ENCODE results near the gene PLTP. TPM values are rescaled to one million over a fixed set of nuclear protein-coding genes. Genes with fewer than 3 reads are reported as not detected.

Gene PLTP
- total RNA-seq, result 1 to 10 TPM in 3 of 5 donors, under 1 TPM in 1, not detected in 1; 0.35 to 1.7 (median 1.4) TPM
- 0.57 TPM for total RNA-seq (2013)
- total RNA-seq, result 0.12 to 3.6 (median 0.50) reads per million in 29 experiments

- Mint-ChIP-seq H3K4me1 (peaks cover 9 to 21% (median 18%) of the 10 kb centered on the region in 3 donors), H3K36me3 (no peaks in the 10 kb centered on the region), H3K4me3 (peak within 1 kb of the TSS; percentile 56 to 79 (median 77)), H3K27me3 (peaks cover 18 to 22% of the 10 kb centered on the region in 2 donors), H3K27ac (no peak within 1 kb of the TSS), H3K9me3 (no peaks in the 10 kb centered on the region)
- Histone ChIP-seq H3K4me3 (ENCODE audit: control insufficient read depth in 1 of 2, extremely low read depth in 1 of 2, low read length in 1 of 2) (peak within 1 kb of the TSS; percentile 46 to 52), H3K27ac (ENCODE audit: low read length) (no peak within 1 kb of the TSS), H3K27me3 (replicated peaks in 1 of 2; ENCODE audit: control insufficient read depth in 2 of 2, extremely low read depth in 1 of 2, insufficient read depth in 2 of 2, low read length in 1 of 2) (peaks cover 0 to 51% of the 10 kb centered on the region in 2 experiments), H3K4me1 (ENCODE audit: control insufficient read depth in 1 of 2, extremely low read depth in 1 of 2, insufficient read depth in 2 of 2, low read length in 2 of 2) (peaks cover 4 to 21% of the 10 kb centered on the region in 2 experiments), H3K36me3 (ENCODE audit: control insufficient read depth in 2 of 2, extremely low read depth in 1 of 2, insufficient read depth in 1 of 2, low read length in 1 of 2) (no peaks in the 10 kb centered on the region), H3K9me3 (no peaks in the 10 kb centered on the region)
- ATAC-seq (replicated peaks in 1 of 4) (peak; percentile 29 to 44 (median 38)), DNase-seq (peak in 25 of 35 experiments; percentile 17 to 56 (median 32))
- CTCF ChIA-PET, result interaction anchor here in 1 of 2 donors (1.5 kb wide), 1 partner anchor 30 kb away, joined by 3 read pairs; the partner anchor contains the start of gene ZSWIM1
- POLR2A ChIA-PET, result no interaction called here
- 3% methylated on average over 23 of the region's 58 CpGs for WGBS (ENCODE audit: insufficient coverage)
Measured at GRCh38 chr20:45911486-45912343, at the start of gene PLTP. Gene PLTP, minus strand, starts transcription at chr20:45912155. Its CDS starts 703 bp downstream, at chr20:45911452.

GRCh38 chr20:45959956-45960630 lies 48.1 kb upstream of the PLTP start:
- Histone ChIP-seq H3K4me3 (ENCODE audit: control insufficient read depth in 1 of 2, extremely low read depth in 1 of 2, low read length in 1 of 2) (no peak overlapping the region), H3K4me1 (ENCODE audit: control insufficient read depth in 1 of 2, extremely low read depth in 1 of 2, insufficient read depth in 2 of 2, low read length in 2 of 2) (no peaks in the 10 kb centered on the region), H3K9me3 (no peaks in the 10 kb centered on the region), H3K27me3 (replicated peaks in 1 of 2; ENCODE audit: control insufficient read depth in 2 of 2, extremely low read depth in 1 of 2, insufficient read depth in 2 of 2, low read length in 1 of 2) (no peaks in the 10 kb centered on the region), H3K27ac (ENCODE audit: low read length) (no peak overlapping the region), H3K36me3 (ENCODE audit: control insufficient read depth in 2 of 2, extremely low read depth in 1 of 2, insufficient read depth in 1 of 2, low read length in 1 of 2) (peaks cover 46 to 81% of the 10 kb centered on the region in 2 donors)
- ChIA-PET CTCF (interaction anchor here (0.8 to 1.3 kb wide), 3 partner anchors 9 to 161 kb away, joined by 3 to 6 read pairs (median 4); no protein-coding TSS in a partner anchor), POLR2A (interaction anchor here in 1 of 2 donors (1.7 kb wide), 1 partner anchor 10 kb away, joined by 7 read pairs; no protein-coding TSS in a partner anchor)
- ATAC-seq (replicated peaks in 1 of 4) (no peak), DNase-seq (no peak)
- Mint-ChIP-seq H3K9me3 (no peaks in the 10 kb centered on the region), H3K4me3 (no peak overlapping the region), H3K4me1 (peaks cover 0 to 3% (median 2%) of the 10 kb centered on the region in 3 donors), H3K36me3 (peaks cover 53% of the 10 kb centered on the region), H3K27ac (no peak overlapping the region), H3K27me3 (no peaks in the 10 kb centered on the region)
- 100% methylated on average over 6 of the region's 14 CpGs for WGBS (ENCODE audit: insufficient coverage)

GRCh38 chr20:45959126-45959525 lies 47.2 kb upstream of the PLTP start:
- Histone ChIP-seq H3K4me3 (ENCODE audit: control insufficient read depth in 1 of 2, extremely low read depth in 1 of 2, low read length in 1 of 2) (no peak overlapping the region), H3K4me1 (ENCODE audit: control insufficient read depth in 1 of 2, extremely low read depth in 1 of 2, insufficient read depth in 2 of 2, low read length in 2 of 2) (no peaks in the 10 kb centered on the region), H3K27ac (ENCODE audit: low read length) (no peak overlapping the region), H3K9me3 (no peaks in the 10 kb centered on the region), H3K36me3 (ENCODE audit: control insufficient read depth in 2 of 2, extremely low read depth in 1 of 2, insufficient read depth in 1 of 2, low read length in 1 of 2) (peaks cover 44 to 77% of the 10 kb centered on the region in 2 donors), H3K27me3 (replicated peaks in 1 of 2; ENCODE audit: control insufficient read depth in 2 of 2, extremely low read depth in 1 of 2, insufficient read depth in 2 of 2, low read length in 1 of 2) (no peaks in the 10 kb centered on the region)
- CTCF ChIA-PET, result interaction anchor here in 1 of 2 donors (1.7 kb wide), 1 partner anchor 11 kb away, joined by 10 read pairs; no protein-coding TSS in a partner anchor
- POLR2A ChIA-PET, result no interaction called here
- H3K27me3 Mint-ChIP-seq, result no peaks in the 10 kb centered on the region
- no peaks in the 10 kb centered on the region for H3K9me3 Mint-ChIP-seq
- DNase-seq, result no peak
- no peak overlapping the region for H3K27ac Mint-ChIP-seq
- ATAC-seq (replicated peaks in 1 of 4), result no peak
- peaks cover 51% of the 10 kb centered on the region for H3K36me3 Mint-ChIP-seq
- no peak overlapping the region for H3K4me3 Mint-ChIP-seq
- WGBS (ENCODE audit: insufficient coverage), result 90% methylated on average over 14 of the region's 16 CpGs
- peaks cover 0 to 3% (median 2%) of the 10 kb centered on the region in 3 donors for H3K4me1 Mint-ChIP-seq

GRCh38 chr20:45958593-45958992 lies 46.6 kb upstream of the PLTP start:
- no CpG with 5 or more reads among the region's 4 CpGs for WGBS (ENCODE audit: insufficient coverage)
- Mint-ChIP-seq H3K9me3 (no peaks in the 10 kb centered on the region), H3K4me1 (peaks cover 0 to 3% (median 2%) of the 10 kb centered on the region in 3 donors), H3K27ac (no peak overlapping the region), H3K27me3 (no peaks in the 10 kb centered on the region), H3K4me3 (no peak overlapping the region), H3K36me3 (peaks cover 51% of the 10 kb centered on the region)
- POLR2A ChIA-PET, result interaction anchor here (0.7 kb wide), 2 partner anchors 15 to 147 kb away, joined by 3 to 7 read pairs; no protein-coding TSS in a partner anchor
- CTCF ChIA-PET, result interaction anchor here in 1 of 2 donors (0.7 to 1.7 kb wide), 2 partner anchors 12 to 1719 kb away, joined by 3 to 10 read pairs; no protein-coding TSS in a partner anchor
- H3K4me1 ChIP-seq (ENCODE audit: control insufficient read depth in 1 of 2, extremely low read depth in 1 of 2, insufficient read depth in 2 of 2, low read length in 2 of 2), result no peaks in the 10 kb centered on the region
- ATAC-seq (replicated peaks in 1 of 4) (no peak), DNase-seq (no peak)
- H3K36me3 ChIP-seq (ENCODE audit: control insufficient read depth in 2 of 2, extremely low read depth in 1 of 2, insufficient read depth in 1 of 2, low read length in 1 of 2), result peaks cover 43 to 77% of the 10 kb centered on the region in 2 donors
- no peak overlapping the region for H3K27ac ChIP-seq (ENCODE audit: low read length)
- no peaks in the 10 kb centered on the region for H3K27me3 ChIP-seq (replicated peaks in 1 of 2; ENCODE audit: control insufficient read depth in 2 of 2, extremely low read depth in 1 of 2, insufficient read depth in 2 of 2, low read length in 1 of 2)
- H3K9me3 ChIP-seq, result no peaks in the 10 kb centered on the region
- H3K4me3 ChIP-seq (ENCODE audit: control insufficient read depth in 1 of 2, extremely low read depth in 1 of 2, low read length in 1 of 2), result no peak overlapping the region

- Mint-ChIP-seq H3K27me3 (no peaks in the 10 kb centered on the region), H3K4me1 (no peaks in the 10 kb centered on the region), H3K36me3 (peaks cover 49% of the 10 kb centered on the region), H3K27ac (no peak overlapping the region), H3K4me3 (no peak overlapping the region), H3K9me3 (no peaks in the 10 kb centered on the region)
- H3K9me3 ChIP-seq, result no peaks in the 10 kb centered on the region
- ChIA-PET POLR2A (interaction anchor here in 1 of 2 donors (1.0 to 1.2 kb wide), 2 partner anchors 8 to 10 kb away, joined by 5 read pairs; no protein-coding TSS in a partner anchor), CTCF (interaction anchor here in 1 of 2 donors (1.7 kb wide), 1 partner anchor 13 kb away, joined by 10 read pairs; no protein-coding TSS in a partner anchor)
- peak in 1 of 4 experiments; percentile 17 for ATAC-seq (replicated peaks in 1 of 4)
- peaks cover 0 to 2% of the 10 kb centered on the region in 2 experiments for H3K4me1 ChIP-seq (ENCODE audit: control insufficient read depth in 1 of 2, extremely low read depth in 1 of 2, insufficient read depth in 2 of 2, low read length in 2 of 2)
- no peak overlapping the region for H3K27ac ChIP-seq (ENCODE audit: low read length)
- no peaks in the 10 kb centered on the region for H3K27me3 ChIP-seq (replicated peaks in 1 of 2; ENCODE audit: control insufficient read depth in 2 of 2, extremely low read depth in 1 of 2, insufficient read depth in 2 of 2, low read length in 1 of 2)
- H3K4me3 ChIP-seq (ENCODE audit: control insufficient read depth in 1 of 2, extremely low read depth in 1 of 2, low read length in 1 of 2), result no peak overlapping the region
- no peak for DNase-seq
- 88% methylated on average over 15 of the region's 19 CpGs for WGBS (ENCODE audit: insufficient coverage)
- peaks cover 37 to 79% of the 10 kb centered on the region in 2 donors for H3K36me3 ChIP-seq (ENCODE audit: control insufficient read depth in 2 of 2, extremely low read depth in 1 of 2, insufficient read depth in 1 of 2, low read length in 1 of 2)
Measured at GRCh38 chr20:45957021-45957941, 45.3 kb upstream of the PLTP start.

Data from T-cell (primary cell).